ENCODE measurements around the gene DCANP1. TPM values are rescaled to one million over a fixed set of nuclear protein-coding genes. Genes with fewer than 3 reads are reported as not detected.

Gene DCANP1
- total RNA-seq, 5 donors from 2014 or later (not counting 1 experiment from before 2014, with no cell fraction given), result not detected

DNA sequence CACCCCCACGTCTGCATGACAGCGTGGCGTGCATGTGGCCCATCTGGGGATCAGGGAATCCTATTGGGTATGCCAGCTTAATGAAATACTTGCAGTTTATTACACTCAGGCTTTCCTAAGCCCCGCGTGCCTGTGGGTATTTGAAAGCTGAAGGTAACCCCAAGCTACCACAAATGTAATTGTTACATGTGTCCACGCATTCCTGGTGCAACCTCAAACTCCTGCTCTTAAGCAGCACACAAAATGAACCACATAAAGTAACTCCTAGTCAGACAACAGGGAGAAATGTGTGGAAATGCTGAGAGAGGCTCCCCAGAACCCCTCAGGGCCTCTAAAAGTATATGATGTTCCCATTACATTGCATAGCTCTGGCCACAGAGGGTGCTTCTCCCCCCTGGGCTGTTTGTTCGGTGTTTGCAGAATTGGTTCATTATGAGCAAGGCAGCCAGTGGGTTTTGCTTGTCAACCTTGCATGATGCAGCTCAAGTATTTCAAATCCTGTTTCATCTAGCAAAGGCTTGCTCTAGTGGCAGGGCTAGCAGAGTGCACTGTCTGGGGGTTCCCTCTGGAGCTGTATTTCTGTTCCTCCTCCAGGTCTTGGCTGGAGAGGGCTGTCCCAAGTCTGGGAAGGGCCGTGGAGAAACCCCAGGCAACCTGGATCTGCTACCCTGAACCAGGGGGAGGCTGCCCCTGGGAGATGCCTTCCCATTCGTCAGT, 1.8 kb upstream of the DCANP1 start:
- H3K36me3 Mint-ChIP-seq, result no peaks in the 10 kb centered on the region
- DNase-seq, result peak in 1 of 35 experiments; percentile 23
- WGBS (ENCODE audit: insufficient coverage), result 67% methylated on average over 1 of the region's 9 CpGs
- H3K9me3 Mint-ChIP-seq, result no peaks in the 10 kb centered on the region
- Histone ChIP-seq H3K36me3 (ENCODE audit: control insufficient read depth in 2 of 2, extremely low read depth in 1 of 2, insufficient read depth in 1 of 2, low read length in 1 of 2) (no peaks in the 10 kb centered on the region), H3K4me3 (ENCODE audit: control insufficient read depth in 1 of 2, extremely low read depth in 1 of 2, low read length in 1 of 2) (no peak overlapping the region), H3K27me3 (replicated peaks in 1 of 2; ENCODE audit: control insufficient read depth in 2 of 2, extremely low read depth in 1 of 2, insufficient read depth in 2 of 2, low read length in 1 of 2) (peaks cover 0 to 19% of the 10 kb centered on the region in 2 experiments), H3K27ac (ENCODE audit: low read length) (no peak overlapping the region), H3K4me1 (ENCODE audit: control insufficient read depth in 1 of 2, extremely low read depth in 1 of 2, insufficient read depth in 2 of 2, low read length in 2 of 2) (no peaks in the 10 kb centered on the region), H3K9me3 (no peaks in the 10 kb centered on the region)
- H3K4me1 Mint-ChIP-seq, result no peaks in the 10 kb centered on the region
- no peak overlapping the region for H3K27ac Mint-ChIP-seq
- H3K27me3 Mint-ChIP-seq, result peaks cover 12 to 19% of the 10 kb centered on the region in 2 donors
- CTCF ChIA-PET, result interaction anchor here (1.3 to 3.8 kb wide), 2 partner anchors 9 to 16 kb away, joined by 3 to 20 read pairs; no protein-coding TSS in a partner anchor
- no peak overlapping the region for H3K4me3 Mint-ChIP-seq
- no peak for ATAC-seq (replicated peaks in 1 of 4)
- POLR2A ChIA-PET, result no interaction called here

GRCh38 chr5:135448071-135448739, 1.1 kb upstream of the DCANP1 start:
- Histone ChIP-seq H3K27me3 (replicated peaks in 1 of 2; ENCODE audit: control insufficient read depth in 2 of 2, extremely low read depth in 1 of 2, insufficient read depth in 2 of 2, low read length in 1 of 2) (peaks cover 0 to 19% of the 10 kb centered on the region in 2 experiments), H3K27ac (ENCODE audit: low read length) (no peak overlapping the region), H3K4me1 (ENCODE audit: control insufficient read depth in 1 of 2, extremely low read depth in 1 of 2, insufficient read depth in 2 of 2, low read length in 2 of 2) (no peaks in the 10 kb centered on the region), H3K9me3 (no peaks in the 10 kb centered on the region), H3K4me3 (ENCODE audit: control insufficient read depth in 1 of 2, extremely low read depth in 1 of 2, low read length in 1 of 2) (no peak overlapping the region), H3K36me3 (ENCODE audit: control insufficient read depth in 2 of 2, extremely low read depth in 1 of 2, insufficient read depth in 1 of 2, low read length in 1 of 2) (no peaks in the 10 kb centered on the region)
- no peak overlapping the region for H3K27ac Mint-ChIP-seq
- H3K9me3 Mint-ChIP-seq, result no peaks in the 10 kb centered on the region
- no peaks in the 10 kb centered on the region for H3K36me3 Mint-ChIP-seq
- ChIA-PET POLR2A (no interaction called here), CTCF (interaction anchor here in 1 of 2 donors (3.8 kb wide), 1 partner anchor 10 kb away, joined by 20 read pairs; no protein-coding TSS in a partner anchor)
- 66% methylated on average over 2 of the region's 9 CpGs for WGBS (ENCODE audit: insufficient coverage)
- no peak for DNase-seq
- ATAC-seq (replicated peaks in 1 of 4), result no peak
- no peak overlapping the region for H3K4me3 Mint-ChIP-seq
- H3K27me3 Mint-ChIP-seq, result peaks cover 12 to 19% of the 10 kb centered on the region in 2 donors
- no peaks in the 10 kb centered on the region for H3K4me1 Mint-ChIP-seq

- H3K4me3 Mint-ChIP-seq, result no peak overlapping the region
- ATAC-seq (replicated peaks in 1 of 4), result no peak
- CTCF ChIA-PET, result interaction anchor here in 1 of 2 donors (3.8 kb wide), 1 partner anchor 11 kb away, joined by 20 read pairs; no protein-coding TSS in a partner anchor
Measured at GRCh38 chr5:135446615-135447014, 533 bp downstream of the DCANP1 start.

GRCh38 chr5:135446206-135446605, 942 bp downstream of the DCANP1 start:
- Histone ChIP-seq H3K4me1 (ENCODE audit: control insufficient read depth in 1 of 2, extremely low read depth in 1 of 2, insufficient read depth in 2 of 2, low read length in 2 of 2) (no peaks in the 10 kb centered on the region), H3K27ac (ENCODE audit: low read length) (no peak overlapping the region), H3K4me3 (ENCODE audit: control insufficient read depth in 1 of 2, extremely low read depth in 1 of 2, low read length in 1 of 2) (no peak overlapping the region), H3K9me3 (no peaks in the 10 kb centered on the region), H3K36me3 (ENCODE audit: control insufficient read depth in 2 of 2, extremely low read depth in 1 of 2, insufficient read depth in 1 of 2, low read length in 1 of 2) (no peaks in the 10 kb centered on the region), H3K27me3 (replicated peaks in 1 of 2; ENCODE audit: control insufficient read depth in 2 of 2, extremely low read depth in 1 of 2, insufficient read depth in 2 of 2, low read length in 1 of 2) (peaks cover 0 to 10% of the 10 kb centered on the region in 2 experiments)
- ATAC-seq (replicated peaks in 1 of 4) (no peak), DNase-seq (peak in 1 of 35 experiments; percentile 7)
- no peak overlapping the region for H3K27ac Mint-ChIP-seq
- H3K27me3 Mint-ChIP-seq, result peaks cover 12 to 19% of the 10 kb centered on the region in 2 donors
- ChIA-PET CTCF (interaction anchor here in 1 of 2 donors (3.8 kb wide), 1 partner anchor 12 kb away, joined by 20 read pairs; no protein-coding TSS in a partner anchor), POLR2A (no interaction called here)
- no peak overlapping the region for H3K4me3 Mint-ChIP-seq
- H3K36me3 Mint-ChIP-seq, result no peaks in the 10 kb centered on the region
- H3K4me1 Mint-ChIP-seq, result no peaks in the 10 kb centered on the region
- WGBS (ENCODE audit: insufficient coverage), result 75% methylated on average over 9 of the region's 9 CpGs
- no peaks in the 10 kb centered on the region for H3K9me3 Mint-ChIP-seq

More at GRCh38 chr5:135446615-135447014, 533 bp downstream of the DCANP1 start:
- Mint-ChIP-seq H3K27me3 (peaks cover 12 to 19% of the 10 kb centered on the region in 2 donors), H3K9me3 (no peaks in the 10 kb centered on the region), H3K27ac (no peak overlapping the region), H3K4me1 (no peaks in the 10 kb centered on the region), H3K36me3 (no peaks in the 10 kb centered on the region)
- 52% methylated on average over 4 of the region's 7 CpGs for WGBS (ENCODE audit: insufficient coverage)
- H3K4me3 ChIP-seq (ENCODE audit: control insufficient read depth in 1 of 2, extremely low read depth in 1 of 2, low read length in 1 of 2), result no peak overlapping the region
- peak in 1 of 35 experiments; percentile 7 for DNase-seq
- POLR2A ChIA-PET, result interaction anchor here in 1 of 2 donors (0.5 kb wide), 1 partner anchor 121 kb away, joined by 9 read pairs; no protein-coding TSS in a partner anchor
- no peak overlapping the region for H3K27ac ChIP-seq (ENCODE audit: low read length)
- H3K9me3 ChIP-seq, result no peaks in the 10 kb centered on the region
- H3K36me3 ChIP-seq (ENCODE audit: control insufficient read depth in 2 of 2, extremely low read depth in 1 of 2, insufficient read depth in 1 of 2, low read length in 1 of 2), result no peaks in the 10 kb centered on the region
- peaks cover 0 to 12% of the 10 kb centered on the region in 2 experiments for H3K27me3 ChIP-seq (replicated peaks in 1 of 2; ENCODE audit: control insufficient read depth in 2 of 2, extremely low read depth in 1 of 2, insufficient read depth in 2 of 2, low read length in 1 of 2)
- H3K4me1 ChIP-seq (ENCODE audit: control insufficient read depth in 1 of 2, extremely low read depth in 1 of 2, insufficient read depth in 2 of 2, low read length in 2 of 2), result no peaks in the 10 kb centered on the region

DNA sequence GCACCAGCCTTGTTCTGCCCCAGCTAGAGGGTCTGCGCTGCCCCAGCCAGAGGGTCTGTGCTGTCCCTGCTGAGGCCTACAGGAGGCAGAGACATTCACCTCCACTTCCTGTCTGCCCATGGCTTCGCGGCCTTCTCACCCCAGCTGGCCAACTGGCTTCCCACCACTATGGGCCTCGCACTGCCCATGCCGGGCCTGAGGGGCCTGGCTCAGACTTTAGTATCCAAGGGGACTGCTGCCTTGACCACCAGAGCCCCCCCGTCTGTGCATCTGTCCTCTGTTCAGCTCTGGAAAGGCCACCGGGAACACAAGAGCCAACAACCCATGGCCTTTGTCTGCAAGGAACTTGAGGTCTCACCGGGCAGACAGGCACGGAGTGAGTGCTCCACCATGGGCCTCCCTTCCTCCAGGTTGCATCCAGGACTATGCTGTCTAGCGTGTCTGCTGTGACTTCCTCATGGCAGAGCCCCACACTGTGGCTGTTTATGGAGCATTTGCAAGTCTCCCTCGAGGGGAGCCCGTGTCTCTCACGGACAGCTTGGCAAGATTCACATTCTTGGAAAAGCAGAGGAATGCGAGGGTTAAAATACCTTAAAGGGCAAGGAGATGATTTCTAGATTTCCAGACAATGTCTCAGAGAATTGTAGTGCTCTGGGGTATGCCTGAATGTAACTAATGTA, 1.7 kb downstream of the DCANP1 start:
- 79% methylated on average over 12 of the region's 14 CpGs for WGBS (ENCODE audit: insufficient coverage)
- Histone ChIP-seq H3K27ac (ENCODE audit: low read length) (no peak overlapping the region), H3K9me3 (no peaks in the 10 kb centered on the region), H3K36me3 (ENCODE audit: control insufficient read depth in 2 of 2, extremely low read depth in 1 of 2, insufficient read depth in 1 of 2, low read length in 1 of 2) (no peaks in the 10 kb centered on the region), H3K27me3 (replicated peaks in 1 of 2; ENCODE audit: control insufficient read depth in 2 of 2, extremely low read depth in 1 of 2, insufficient read depth in 2 of 2, low read length in 1 of 2) (peaks cover 0 to 5% of the 10 kb centered on the region in 2 experiments), H3K4me1 (ENCODE audit: control insufficient read depth in 1 of 2, extremely low read depth in 1 of 2, insufficient read depth in 2 of 2, low read length in 2 of 2) (no peaks in the 10 kb centered on the region), H3K4me3 (ENCODE audit: control insufficient read depth in 1 of 2, extremely low read depth in 1 of 2, low read length in 1 of 2) (no peak overlapping the region)
- no peaks in the 10 kb centered on the region for H3K9me3 Mint-ChIP-seq
- ChIA-PET CTCF (interaction anchor here in 1 of 2 donors (0.8 to 3.8 kb wide), 2 partner anchors 12 to 20 kb away, joined by 3 to 20 read pairs; no protein-coding TSS in a partner anchor), POLR2A (no interaction called here)
- H3K4me3 Mint-ChIP-seq, result no peak overlapping the region
- ATAC-seq (replicated peaks in 1 of 4), result no peak
- H3K27me3 Mint-ChIP-seq, result peaks cover 12 to 15% of the 10 kb centered on the region in 2 donors
- no peaks in the 10 kb centered on the region for H3K36me3 Mint-ChIP-seq
- DNase-seq, result peak in 1 of 35 experiments; percentile 5
- no peaks in the 10 kb centered on the region for H3K4me1 Mint-ChIP-seq
- no peak overlapping the region for H3K27ac Mint-ChIP-seq

GRCh38 chr5:135444881-135445280, 2.3 kb downstream of the DCANP1 start:
- CTCF ChIA-PET, result interaction anchor here in 1 of 2 donors (0.8 kb wide), 1 partner anchor 19 kb away, joined by 3 read pairs; no protein-coding TSS in a partner anchor
- no peaks in the 10 kb centered on the region for H3K4me1 Mint-ChIP-seq
- H3K36me3 Mint-ChIP-seq, result no peaks in the 10 kb centered on the region
- no peak overlapping the region for H3K27ac ChIP-seq (ENCODE audit: low read length)
- peaks cover 12 to 15% of the 10 kb centered on the region in 2 donors for H3K27me3 Mint-ChIP-seq
- no peaks in the 10 kb centered on the region for H3K4me1 ChIP-seq (ENCODE audit: control insufficient read depth in 1 of 2, extremely low read depth in 1 of 2, insufficient read depth in 2 of 2, low read length in 2 of 2)
- 97% methylated on average over 5 of the region's 6 CpGs for WGBS (ENCODE audit: insufficient coverage)
- no peak for ATAC-seq (replicated peaks in 1 of 4)
- no peak overlapping the region for H3K4me3 ChIP-seq (ENCODE audit: control insufficient read depth in 1 of 2, extremely low read depth in 1 of 2, low read length in 1 of 2)
- H3K27ac Mint-ChIP-seq, result no peak overlapping the region
- H3K9me3 ChIP-seq, result no peaks in the 10 kb centered on the region
- H3K9me3 Mint-ChIP-seq, result no peaks in the 10 kb centered on the region
- H3K36me3 ChIP-seq (ENCODE audit: control insufficient read depth in 2 of 2, extremely low read depth in 1 of 2, insufficient read depth in 1 of 2, low read length in 1 of 2), result no peaks in the 10 kb centered on the region
- peak in 1 of 35 experiments; percentile 13 for DNase-seq
- H3K27me3 ChIP-seq (replicated peaks in 1 of 2; ENCODE audit: control insufficient read depth in 2 of 2, extremely low read depth in 1 of 2, insufficient read depth in 2 of 2, low read length in 1 of 2), result peaks cover 0 to 5% of the 10 kb centered on the region in 2 experiments
- H3K4me3 Mint-ChIP-seq, result no peak overlapping the region
- POLR2A ChIA-PET, result no interaction called here

Measured in T-cell (primary cell).